CD4-positive, alpha-beta T cell (primary cell): ENCODE results near the gene PPP1R15A. TPM values are rescaled to one million over a fixed set of nuclear protein-coding genes. Genes with fewer than 3 reads are reported as not detected.

ENCODE experiments used
- ATAC-seq: fragments of 200-7000 bp; cut with Tn5 transposase; one replicate; pipeline ENCODE4 v1.10.0; 2022; ENCODE audit warnings: mild to moderate bottlenecking; ENCODE audit not compliant: poor library complexity
- CTCF ChIA-PET: fragments of 350-600 bp; sonication (Branson Sonifier 250); formaldehyde crosslinking; loops from one replicate; lab custom pipeline; 2021; ENCODE audit warnings: antibody characterized with exemption, inconsistent platforms; lab: Charles Lee
- POLR2A ChIA-PET: fragments of 350-600 bp; sonication (Branson Sonifier 250); formaldehyde crosslinking; loops from one replicate; lab custom pipeline; 2021; ENCODE audit warnings: antibody characterized with exemption, inconsistent platforms; lab: Charles Lee
- DNase-seq, 14 experiments: peaks; one replicate each; pipeline ENCODE4 v3.0.0-alpha.2; 2013 to 2020; ENCODE audit warnings: mixed read lengths in 2 of 14
- H3K27ac ChIP-seq, 2 donors: one replicate each; pipeline versions ENCODE4 v1.5.1 to v1.7.0; 2013; ENCODE audit warnings: low read length in 2 of 2, low read depth in 1 of 2, mild to moderate bottlenecking in 1 of 2
- H3K27me3 ChIP-seq, 2 experiments: 1 replicate in 1 of 2; 2 replicates in 1 of 2; pipeline versions ENCODE4 v1.6.1 to v1.7.0; 2013; ENCODE audit warnings: low read length in 2 of 2, control low read depth in 1 of 2, mild to moderate bottlenecking in 1 of 2, moderate library complexity in 1 of 2; ENCODE audit not compliant: insufficient read depth in 2 of 2, control insufficient read depth in 1 of 2
- H3K36me3 ChIP-seq: one replicate; pipeline ENCODE4 v1.6.1; 2013; ENCODE audit warnings: low read length, control low read depth; ENCODE audit not compliant: insufficient read depth
- H3K4me1 ChIP-seq: one replicate; pipeline ENCODE4 v1.6.1; 2013; ENCODE audit warnings: low read length, control low read depth; ENCODE audit not compliant: insufficient read depth
- H3K4me3 ChIP-seq: one replicate; pipeline ENCODE4 v1.5.1; 2013; ENCODE audit warnings: mild to moderate bottlenecking, low read length, moderate library complexity
- H3K9me3 ChIP-seq, 2 experiments: 1 replicate in 1 of 2; 2 replicates in 1 of 2; pipeline versions ENCODE4 v1.6.1 to v1.7.0; 2013; ENCODE audit warnings: low read length in 2 of 2, mild to moderate bottlenecking in 2 of 2, control low read depth in 1 of 2, moderate library complexity in 1 of 2; ENCODE audit not compliant: control insufficient read depth in 1 of 2, insufficient read depth in 1 of 2
- H3K27ac Mint-ChIP-seq: one replicate; pipeline ENCODE4 v1.8.0; 2020; ENCODE audit warnings: mixed read lengths
- H3K27me3 Mint-ChIP-seq: one replicate; pipeline ENCODE4 v1.8.0; 2021; ENCODE audit warnings: mixed read lengths
- H3K36me3 Mint-ChIP-seq: one replicate; pipeline ENCODE4 v1.8.0; 2021; ENCODE audit warnings: low read depth, mixed read lengths
- H3K4me1 Mint-ChIP-seq: one replicate; pipeline ENCODE4 v1.8.0; 2021; ENCODE audit warnings: low read depth, mixed read lengths
- H3K4me3 Mint-ChIP-seq: one replicate; pipeline ENCODE4 v1.8.0; 2020; ENCODE audit warnings: mild to moderate bottlenecking, mixed read lengths
- H3K9me3 Mint-ChIP-seq: one replicate; pipeline ENCODE4 v1.8.0; 2020; ENCODE audit warnings: mixed read lengths
- intact Hi-C, 2 experiments: fragments of 100-400 bp; cut with DNase I in 1 of 2; cut with micrococcal nuclease in 1 of 2; formaldehyde crosslinking; loops; one replicate each; pipeline versions ENCODE4 v1.15.1 to v1.9.0; 2023 to 2025; cut with DNase I, micrococcal nuclease
- total RNA-seq, 174 experiments: library from RNA in 2 of 174; stranded (reverse) in 2 of 174; gene quantifications; one replicate each; pipeline ENCODE4 v1.2.3 and lab custom pipeline; 2021 to 2026
- TF ChIP-seq, protein P1 (sequence below): fragments of 200-600 bp; IDR thresholded peaks from one replicate; pipeline ENCODE4 v1.8.0; 2022; ENCODE audit warnings: antibody characterized with exemption, mild to moderate bottlenecking

PPP1R15A gene
- total RNA-seq, 2 experiments from 2014 or later = 569 to 584 TPM

DNA sequence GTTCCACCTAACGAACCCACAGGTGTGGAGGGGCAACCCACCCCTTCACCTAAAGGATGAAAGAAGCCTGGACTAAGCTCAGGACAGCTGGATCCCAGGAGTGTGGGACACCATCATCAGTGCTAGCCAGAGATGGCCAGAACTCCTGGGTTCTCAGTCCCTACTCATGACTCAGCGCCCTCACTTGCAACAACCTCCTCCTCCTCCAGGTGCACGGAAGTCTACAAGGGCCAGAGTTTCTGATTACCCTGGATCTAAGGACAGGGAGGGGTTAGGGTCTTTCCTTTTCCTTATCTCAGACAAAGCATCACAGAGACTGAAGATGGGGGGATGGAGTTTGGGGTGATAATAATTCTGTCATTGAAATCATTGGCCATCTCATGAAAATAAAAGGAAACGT, 18.3 kb downstream of the PPP1R15A start:
- Histone ChIP-seq H3K4me1 (peaks cover 6% of the 10 kb centered on the region), H3K27ac (no peak overlapping the region), H3K4me3 (no peak overlapping the region), H3K27me3 (peaks cover 10 to 14% of the 10 kb centered on the region in 2 experiments), H3K36me3 (no peaks in the 10 kb centered on the region), H3K9me3 (no peaks in the 10 kb centered on the region)
- H3K27ac Mint-ChIP-seq = no peak overlapping the region
- no peak for DNase-seq
- H3K27me3 Mint-ChIP-seq = peaks cover 41% of the 10 kb centered on the region
- H3K36me3 Mint-ChIP-seq = no peaks in the 10 kb centered on the region
- no peak overlapping the region for H3K4me3 Mint-ChIP-seq
- TF ChIP-seq, protein P1, sequence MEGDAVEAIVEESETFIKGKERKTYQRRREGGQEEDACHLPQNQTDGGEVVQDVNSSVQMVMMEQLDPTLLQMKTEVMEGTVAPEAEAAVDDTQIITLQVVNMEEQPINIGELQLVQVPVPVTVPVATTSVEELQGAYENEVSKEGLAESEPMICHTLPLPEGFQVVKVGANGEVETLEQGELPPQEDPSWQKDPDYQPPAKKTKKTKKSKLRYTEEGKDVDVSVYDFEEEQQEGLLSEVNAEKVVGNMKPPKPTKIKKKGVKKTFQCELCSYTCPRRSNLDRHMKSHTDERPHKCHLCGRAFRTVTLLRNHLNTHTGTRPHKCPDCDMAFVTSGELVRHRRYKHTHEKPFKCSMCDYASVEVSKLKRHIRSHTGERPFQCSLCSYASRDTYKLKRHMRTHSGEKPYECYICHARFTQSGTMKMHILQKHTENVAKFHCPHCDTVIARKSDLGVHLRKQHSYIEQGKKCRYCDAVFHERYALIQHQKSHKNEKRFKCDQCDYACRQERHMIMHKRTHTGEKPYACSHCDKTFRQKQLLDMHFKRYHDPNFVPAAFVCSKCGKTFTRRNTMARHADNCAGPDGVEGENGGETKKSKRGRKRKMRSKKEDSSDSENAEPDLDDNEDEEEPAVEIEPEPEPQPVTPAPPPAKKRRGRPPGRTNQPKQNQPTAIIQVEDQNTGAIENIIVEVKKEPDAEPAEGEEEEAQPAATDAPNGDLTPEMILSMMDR = no peak
- intact Hi-C loops = no loop called here
- POLR2A ChIA-PET = no interaction called here
- CTCF ChIA-PET = no interaction called here
- H3K9me3 Mint-ChIP-seq = no peaks in the 10 kb centered on the region
- H3K4me1 Mint-ChIP-seq = peaks cover 5% of the 10 kb centered on the region
- ATAC-seq = no peak

DNA sequence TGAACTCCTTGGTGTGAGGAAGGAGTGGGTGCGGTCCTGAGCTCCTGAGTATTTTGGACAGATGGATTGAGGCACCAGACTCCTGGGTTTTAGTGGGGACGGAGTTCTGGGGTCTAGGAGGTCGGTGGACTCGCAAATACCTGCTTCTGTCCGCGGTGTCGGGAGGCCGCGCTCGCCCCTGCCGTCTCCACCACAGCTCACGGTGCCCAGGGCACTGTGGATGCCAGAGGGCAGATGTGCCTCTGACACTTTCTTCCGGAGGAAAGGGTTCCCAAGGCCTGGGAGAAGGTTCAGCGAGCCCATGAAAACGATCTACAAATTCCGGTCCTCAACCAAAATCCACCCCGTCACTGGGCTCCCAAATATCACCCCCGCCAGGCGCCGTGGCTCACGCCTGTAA, 23.0 kb downstream of the PPP1R15A start:
- H3K27ac Mint-ChIP-seq = no peak overlapping the region
- peaks cover 41% of the 10 kb centered on the region for H3K27me3 Mint-ChIP-seq
- H3K36me3 ChIP-seq = no peaks in the 10 kb centered on the region
- peak overlapping the region; percentile 69 for H3K4me3 Mint-ChIP-seq
- TF ChIP-seq, protein P1 = no peak
- no peak overlapping the region for H3K4me3 ChIP-seq
- H3K9me3 Mint-ChIP-seq = no peaks in the 10 kb centered on the region
- ChIA-PET CTCF (no interaction called here), POLR2A (no interaction called here)
- peaks cover 10 to 21% of the 10 kb centered on the region in 2 experiments for H3K27me3 ChIP-seq
- H3K36me3 Mint-ChIP-seq = peaks cover 5% of the 10 kb centered on the region
- H3K9me3 ChIP-seq = no peaks in the 10 kb centered on the region
- DNase-seq (no peak), ATAC-seq (no peak)
- H3K27ac ChIP-seq = no peak overlapping the region
- H3K4me1 Mint-ChIP-seq = peaks cover 22% of the 10 kb centered on the region
- intact Hi-C loops = no loop called here
- H3K4me1 ChIP-seq = peaks cover 24% of the 10 kb centered on the region

DNA sequence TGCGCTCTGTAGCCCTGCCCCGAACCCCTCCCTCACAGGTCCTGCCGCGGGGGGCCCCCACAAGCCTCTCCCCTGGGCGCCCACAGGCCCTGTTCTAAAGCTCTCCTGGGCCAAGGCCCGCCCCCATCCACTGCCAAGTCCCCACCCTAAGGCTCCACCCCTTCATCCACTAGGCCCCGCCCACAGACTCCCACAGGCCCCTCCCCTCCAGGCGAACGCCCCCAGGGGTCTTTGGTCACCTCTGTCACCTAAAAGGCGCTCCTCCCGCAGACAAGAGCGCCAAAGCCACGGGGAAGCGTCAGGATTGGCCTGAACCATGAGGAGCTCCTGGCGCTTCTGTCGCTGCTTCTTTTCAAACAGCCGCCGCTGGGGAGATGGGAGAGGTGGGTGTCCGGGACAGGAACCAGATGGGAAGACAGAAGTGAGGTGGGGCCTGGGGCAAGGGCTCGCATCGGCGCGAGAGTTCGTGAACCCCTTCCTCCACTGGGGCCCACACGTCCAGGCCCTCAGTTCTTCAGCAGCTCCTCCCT, 24.0 kb downstream of the PPP1R15A start:
- Mint-ChIP-seq H3K36me3 (peaks cover 13% of the 10 kb centered on the region), H3K9me3 (no peaks in the 10 kb centered on the region), H3K4me3 (peak overlapping the region; percentile 67), H3K4me1 (peaks cover 29% of the 10 kb centered on the region), H3K27me3 (peaks cover 36% of the 10 kb centered on the region), H3K27ac (no peak overlapping the region)
- H3K27me3 ChIP-seq = peaks cover 10 to 21% of the 10 kb centered on the region in 2 experiments
- no peaks in the 10 kb centered on the region for H3K9me3 ChIP-seq
- ATAC-seq (peak; percentile 13), DNase-seq (peak in 8 of 14 experiments; percentile 35 to 75 (median 48))
- H3K36me3 ChIP-seq = no peaks in the 10 kb centered on the region
- H3K27ac ChIP-seq = no peak overlapping the region
- TF ChIP-seq, protein P1 = no peak
- peaks cover 35% of the 10 kb centered on the region for H3K4me1 ChIP-seq
- POLR2A ChIA-PET = interaction anchor here (0.7 kb wide), 1 partner anchor 56 kb away, joined by 3 read pairs; no protein-coding TSS in a partner anchor
- intact Hi-C loops = no loop called here
- peak overlapping the region; percentile 39 for H3K4me3 ChIP-seq
- CTCF ChIA-PET = interaction anchor here (1.0 kb wide), 1 partner anchor 24 kb away, joined by 3 read pairs; the partner anchor contains the start of gene PPP1R15A
